DMS114 treated with DMSO at 0.1 percent for 48 hours (cell line): ENCODE results near the gene HNRNPDL.
"Not testable (repeated sequence)": the region's sequence is repeated elsewhere in the genome, so short reads cannot be mapped to it uniquely, and the experiment has no call there.

Experiments used
- DNase-seq: peaks from one replicate; lab custom pipeline; 2025; ENCODE audit not compliant: unreplicated experiment; lab: John Stamatoyannopoulos, UW

The HNRNPDL gene

DNA sequence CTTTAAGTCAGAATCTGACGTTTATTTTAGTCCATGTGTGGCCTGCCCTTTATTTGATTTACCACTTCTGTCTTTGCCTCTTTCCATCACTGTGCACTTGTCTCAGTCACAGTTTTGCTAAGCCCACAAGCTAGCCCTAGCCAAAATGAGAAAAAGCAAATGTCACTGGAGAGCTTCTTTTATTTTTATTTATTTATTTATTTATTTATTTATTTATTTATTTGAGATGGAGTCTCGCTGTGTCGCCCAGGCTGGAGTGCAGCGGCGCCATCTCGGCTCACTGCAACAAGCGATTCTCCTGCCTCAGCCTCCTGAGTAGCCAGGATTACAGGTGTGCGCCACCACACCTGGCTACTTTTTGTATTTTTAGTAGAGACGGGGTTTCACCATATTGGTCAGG, 40.2 kb downstream of the HNRNPDL start:
- not testable (repeated sequence) for DNase-seq

DNA sequence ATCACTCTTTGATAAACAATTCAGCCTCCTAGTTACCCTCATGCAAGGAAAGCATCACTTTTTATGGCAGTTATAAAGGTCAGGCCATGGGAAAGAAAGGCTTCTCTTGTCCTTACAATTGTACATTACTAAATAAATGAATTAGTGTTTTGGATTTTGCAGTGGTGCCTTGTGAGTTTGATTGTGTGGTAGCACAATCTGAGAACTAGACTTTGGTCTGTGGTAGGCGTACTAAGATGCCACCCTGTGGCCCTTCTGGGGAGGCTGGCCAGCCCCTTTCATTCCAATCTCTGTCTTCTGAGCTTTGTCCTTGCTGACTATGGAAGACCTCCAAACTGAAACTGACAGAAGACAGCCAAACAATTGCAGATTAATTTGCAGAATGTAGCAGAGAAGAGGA, 41.9 kb downstream of the HNRNPDL start:
- no peak for DNase-seq

DNA sequence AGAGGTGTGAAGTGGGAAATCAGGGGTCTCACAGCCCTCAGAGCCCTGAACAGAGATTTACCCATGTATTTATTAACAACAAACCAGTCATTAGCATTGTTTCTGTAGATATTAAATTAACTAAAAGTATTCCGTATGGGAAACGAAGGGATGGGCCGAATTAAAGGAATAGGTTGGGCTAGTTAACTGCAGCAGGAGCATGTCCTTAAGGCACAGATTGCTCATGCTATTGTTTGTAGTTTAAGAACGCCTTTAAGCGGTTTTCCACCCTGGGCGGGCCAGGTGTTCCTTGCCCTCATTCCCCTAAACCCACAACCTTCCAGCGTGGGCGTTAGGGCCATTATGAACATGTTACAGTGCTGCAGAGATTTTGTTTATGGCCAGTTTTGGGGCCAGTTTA, 44.0 kb downstream of the HNRNPDL start:
- DNase-seq, result not testable (repeated sequence)

DNA sequence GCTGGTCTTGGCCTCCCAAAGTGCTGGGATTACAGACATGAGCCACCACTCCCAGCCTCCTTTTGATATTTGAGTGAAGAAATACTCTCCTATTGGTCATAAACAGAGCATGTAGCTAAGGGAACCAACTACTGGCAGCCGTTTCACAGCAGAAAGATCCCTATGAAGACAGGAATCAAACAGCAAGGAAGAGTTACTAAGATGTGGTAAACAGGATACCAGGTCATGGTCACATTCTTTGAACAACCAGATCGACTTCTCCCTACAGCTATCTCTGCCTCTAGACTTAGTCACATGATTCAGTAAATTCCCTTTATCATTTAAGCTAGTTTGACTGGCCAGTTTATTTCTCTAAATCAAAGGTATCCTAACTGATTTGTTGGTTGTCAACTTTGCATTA, 47.5 kb downstream of the HNRNPDL start:
- no peak for DNase-seq

DNA sequence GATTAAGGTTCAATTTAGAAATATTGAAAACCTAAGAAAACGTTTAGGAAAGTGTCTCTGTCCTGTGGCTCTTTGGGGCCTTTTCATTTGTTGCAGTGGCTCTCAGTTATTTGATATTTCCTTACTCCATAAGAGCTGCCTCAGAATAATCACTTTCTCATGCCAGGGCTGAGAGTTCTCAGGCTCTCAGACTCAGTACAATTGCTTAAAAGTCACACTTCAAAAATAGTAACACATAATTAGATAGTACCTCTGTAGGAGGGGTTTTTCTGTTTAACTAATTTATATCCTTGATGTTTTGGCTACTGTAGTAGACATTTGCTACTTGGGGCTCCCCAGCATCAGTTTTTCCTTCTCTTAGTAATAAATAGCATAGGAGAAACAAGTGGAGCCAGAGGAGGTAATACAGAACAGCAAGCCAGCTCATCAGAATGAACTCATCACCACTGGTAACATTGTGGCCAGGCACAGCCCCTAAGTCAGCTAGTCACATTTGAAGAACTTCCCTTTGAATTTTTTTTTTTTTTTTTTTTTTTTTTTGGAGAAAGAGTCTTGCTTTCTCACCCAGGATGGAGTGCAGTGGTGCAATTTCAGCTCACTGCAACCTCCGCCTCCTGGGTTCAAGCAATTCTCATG, 48.5 kb downstream of the HNRNPDL start:
- no peak for DNase-seq

DNA sequence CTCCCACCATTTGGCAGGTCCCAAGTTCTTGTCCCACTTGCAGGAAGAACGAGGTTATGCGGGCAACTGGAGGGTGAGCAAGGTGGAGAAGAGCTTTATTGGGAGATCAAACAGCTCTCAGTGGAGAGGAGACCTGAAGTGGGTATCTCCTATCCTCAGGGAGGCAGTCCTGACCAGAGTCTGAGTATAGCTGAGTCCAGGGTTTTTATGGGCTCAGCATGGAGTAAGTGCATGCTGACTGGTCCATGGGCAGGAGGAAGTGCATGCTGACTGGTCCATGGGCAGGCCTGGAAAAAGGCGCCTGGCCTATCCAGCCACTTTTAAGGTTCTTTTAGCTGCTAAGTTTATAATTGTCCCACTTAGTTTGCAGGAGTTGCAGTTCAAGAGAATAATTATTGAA, 49.0 kb downstream of the HNRNPDL start:
- DNase-seq, result no peak

DNA sequence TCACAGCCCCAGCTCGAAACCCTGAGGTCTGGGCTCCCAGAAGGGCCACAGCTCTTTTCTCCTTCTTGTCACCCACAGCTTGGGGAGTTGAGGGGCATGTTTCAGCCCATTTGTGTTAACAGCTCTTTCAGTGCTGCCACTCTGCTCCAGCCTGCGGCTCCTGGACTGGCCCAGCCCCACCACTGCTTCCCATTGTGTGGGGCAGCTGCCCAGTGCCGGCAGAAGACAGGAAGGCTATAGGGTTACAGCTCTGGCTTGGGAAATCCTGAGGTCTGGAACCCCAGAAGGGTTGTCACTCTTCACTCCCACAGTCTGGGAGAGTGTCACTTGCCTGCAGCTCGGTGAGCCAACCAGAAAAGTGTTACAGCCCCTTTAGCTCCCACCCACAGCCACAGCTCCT, 49.4 kb downstream of the HNRNPDL start:
- no peak for DNase-seq

DNA sequence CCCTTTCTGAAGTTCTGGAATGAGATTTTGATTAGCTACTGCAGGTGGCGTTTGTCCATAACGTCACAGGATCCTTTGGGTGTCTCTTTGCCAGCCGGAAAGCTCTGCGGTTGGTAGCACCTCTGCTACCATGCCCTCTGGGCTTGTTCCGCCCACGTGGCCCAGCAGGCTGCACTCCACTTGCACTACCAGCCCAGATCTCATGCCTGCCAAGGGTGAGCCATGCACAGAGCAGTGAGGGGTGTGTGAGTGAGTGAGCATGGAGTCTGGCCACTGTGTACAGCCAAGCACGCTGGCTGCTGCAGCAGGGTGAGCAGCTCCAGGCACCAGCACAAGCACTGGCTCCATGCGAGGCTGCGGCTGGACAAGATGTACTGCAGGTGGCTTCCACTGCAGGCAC, 49.9 kb downstream of the HNRNPDL start:
- no peak for DNase-seq

DNA sequence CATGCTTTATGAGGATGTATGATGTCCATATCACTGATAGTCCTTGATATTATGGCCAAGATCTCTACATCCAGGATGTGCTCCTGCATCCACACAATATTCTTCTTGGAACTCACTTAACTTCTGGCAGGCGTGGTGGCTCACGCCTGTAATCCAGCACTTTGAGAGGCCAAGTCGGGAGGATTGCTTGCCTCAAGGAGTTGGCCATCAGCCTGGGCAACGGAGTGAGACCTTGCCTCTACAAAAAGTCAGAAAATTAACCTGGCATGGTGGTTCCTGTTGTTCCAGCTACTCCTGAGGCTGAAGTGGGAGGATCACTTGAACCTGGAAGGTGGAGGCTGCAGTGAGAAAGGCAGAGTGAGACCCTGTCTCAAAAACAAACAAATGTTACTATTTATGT, 54.2 kb downstream of the HNRNPDL start:
- no peak for DNase-seq

DNA sequence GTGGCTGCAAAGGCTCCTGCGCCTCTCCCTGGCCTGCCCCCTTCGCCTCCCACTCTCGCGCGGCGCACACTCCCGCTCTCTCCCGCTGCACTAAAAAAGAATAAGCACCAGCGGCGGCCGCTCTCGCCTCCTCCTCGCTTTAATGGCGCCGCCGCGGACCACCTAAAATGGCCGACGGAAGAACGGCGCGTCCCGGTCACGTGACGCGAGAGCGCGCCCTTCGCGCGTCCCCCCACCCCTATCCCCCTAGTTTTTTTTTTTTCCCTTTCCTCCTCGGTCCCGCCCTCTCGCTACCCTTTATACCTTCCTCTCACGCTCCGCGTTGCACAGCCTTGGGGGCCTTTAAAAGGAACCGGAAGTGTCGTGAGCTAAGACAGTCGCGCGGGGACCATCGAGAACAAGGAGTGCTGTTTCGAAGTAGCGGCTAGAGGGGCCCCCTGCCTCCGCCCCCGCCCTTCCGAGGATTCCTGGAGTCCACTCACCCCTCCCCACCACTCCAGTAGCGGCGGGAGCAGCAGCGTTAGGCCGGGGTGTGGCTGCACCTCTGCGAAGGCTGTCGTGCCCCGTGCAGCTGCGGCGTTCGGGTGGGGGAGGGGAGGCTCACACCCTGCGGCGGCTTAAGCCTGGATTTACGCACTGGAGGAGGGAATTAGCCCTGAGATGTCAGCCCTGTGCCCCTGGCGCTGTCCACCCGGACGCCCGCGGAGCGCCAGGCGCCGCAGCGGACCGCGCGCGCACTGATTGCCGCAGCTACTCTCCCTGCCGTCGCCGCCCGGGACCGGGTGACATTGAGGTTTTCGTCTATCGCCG, 56.2 kb downstream of the HNRNPDL start, which contains the start of gene HNRNPD:
TSS of gene HNRNPD (minus strand) at position 176 of the 810 bp plus-strand sequence. CDS start 313 bp downstream, outside the sequence.
- DNase-seq, result peak; percentile 95

DNA sequence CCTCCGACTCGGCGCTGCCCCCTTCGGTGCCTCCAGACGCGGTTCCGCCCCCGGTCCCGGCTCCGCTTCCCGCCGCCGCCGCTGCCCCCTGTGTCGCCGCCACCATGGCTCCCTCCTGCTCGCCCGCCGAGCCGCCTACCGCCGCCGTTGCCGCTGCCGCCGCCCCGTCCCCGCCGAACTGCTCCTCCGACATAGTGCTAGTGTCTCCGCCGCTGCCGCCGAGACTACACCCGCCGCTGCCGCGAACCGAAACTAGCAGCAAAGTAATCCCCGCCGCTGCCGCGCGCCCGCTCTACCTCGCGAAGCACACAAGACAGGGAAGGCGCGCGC, 56.8 kb downstream of the HNRNPDL start:
- no peak for DNase-seq
